ENCODE data around the gene MAVS.
"Not testable (repeated sequence)": the region's sequence is repeated elsewhere in the genome, so short reads cannot be mapped to it uniquely, and the experiment has no call there.

The MAVS gene

GRCh38 chr20:3825526-3825925 lies 21.1 kb upstream of the MAVS start:
- Histone ChIP-seq H2AFZ (ENCODE audit: low read depth, low read length) (no peak overlapping the region), H3K36me3 (ENCODE audit: insufficient read depth, low read length) (peaks cover 48% of the 10 kb centered on the region), H3K79me2 (ENCODE audit: insufficient read depth, low read length) (peaks cover 15% of the 10 kb centered on the region), H3K4me2 (ENCODE audit: insufficient read depth, low read length) (no peak overlapping the region), H3K27ac (ENCODE audit: low read length) (no peak overlapping the region), H3K4me1 (ENCODE audit: insufficient read depth, low read length) (peaks cover 12% of the 10 kb centered on the region), H3K9me3 (ENCODE audit: insufficient read depth, low read length, severe bottlenecking) (no peaks in the 10 kb centered on the region), H4K20me1 (ENCODE audit: insufficient read depth, low read length) (no peaks in the 10 kb centered on the region), H3K27me3 (ENCODE audit: insufficient read depth, low read length, poor library complexity) (no peaks in the 10 kb centered on the region), H3K9ac (ENCODE audit: low read depth, low read length) (no peak overlapping the region), H3K4me3 (ENCODE audit: low read depth in 1 of 2, low read length in 2 of 2) (no peak overlapping the region)
- no peak for TF ChIP-seq EZH2 (IDR thresholded peaks at IDR 0.05; ENCODE audit: borderline replicate concordance, low read depth, low read length, severe bottlenecking)
- TF ChIP-seq CTCF (IDR thresholded peaks at IDR 0.05; ENCODE audit: borderline replicate concordance, extremely low read depth, low read length, poor library complexity, severe bottlenecking) = no peak
- ATAC-seq (ENCODE audit: insufficient read depth, low read depth) (no peak), DNase-seq (no peak)

GRCh38 chr20:3826420-3826819 lies 20.2 kb upstream of the MAVS start:
- H3K4me2 ChIP-seq (ENCODE audit: insufficient read depth, low read length) = no peak overlapping the region
- H3K27ac ChIP-seq (ENCODE audit: low read length) = no peak overlapping the region
- H2AFZ ChIP-seq (ENCODE audit: low read depth, low read length) = no peak overlapping the region
- H3K4me1 ChIP-seq (ENCODE audit: insufficient read depth, low read length) = peaks cover 7% of the 10 kb centered on the region
- no peak overlapping the region for H3K9ac ChIP-seq (ENCODE audit: low read depth, low read length)
- ATAC-seq (ENCODE audit: insufficient read depth, low read depth) = no peak
- TF ChIP-seq EZH2 (IDR thresholded peaks at IDR 0.05; ENCODE audit: borderline replicate concordance, low read depth, low read length, severe bottlenecking) = no peak
- no peak for TF ChIP-seq CTCF (IDR thresholded peaks at IDR 0.05; ENCODE audit: borderline replicate concordance, extremely low read depth, low read length, poor library complexity, severe bottlenecking)
- no peaks in the 10 kb centered on the region for H3K9me3 ChIP-seq (ENCODE audit: insufficient read depth, low read length, severe bottlenecking)
- DNase-seq = no peak
- H3K79me2 ChIP-seq (ENCODE audit: insufficient read depth, low read length) = peaks cover 7% of the 10 kb centered on the region
- H4K20me1 ChIP-seq (ENCODE audit: insufficient read depth, low read length) = no peaks in the 10 kb centered on the region
- peaks cover 48% of the 10 kb centered on the region for H3K36me3 ChIP-seq (ENCODE audit: insufficient read depth, low read length)
- H3K4me3 ChIP-seq (ENCODE audit: low read depth in 1 of 2, low read length in 2 of 2) = no peak overlapping the region
- no peaks in the 10 kb centered on the region for H3K27me3 ChIP-seq (ENCODE audit: insufficient read depth, low read length, poor library complexity)

DNA sequence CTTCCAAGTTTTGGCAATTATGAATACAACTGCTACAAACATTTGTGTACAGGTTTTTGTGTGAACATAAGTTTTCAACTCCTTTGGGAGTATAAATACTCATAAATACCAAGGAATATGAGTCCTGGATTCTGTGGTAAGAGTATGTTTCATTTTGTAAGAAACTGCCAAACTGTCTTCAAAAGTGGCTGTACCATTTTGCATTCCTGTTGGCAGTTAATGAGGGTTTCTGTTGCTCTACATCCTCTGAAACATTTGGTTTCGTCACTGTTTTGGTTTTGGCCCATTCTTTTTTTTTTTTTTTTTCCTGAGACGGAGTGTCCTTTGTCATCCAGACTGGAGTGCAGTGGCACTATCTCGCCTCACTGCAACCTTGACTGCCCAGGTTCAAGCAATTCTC lies 17.8 kb upstream of the MAVS start:
- Histone ChIP-seq H3K9me3 (ENCODE audit: insufficient read depth, low read length, severe bottlenecking) (no peaks in the 10 kb centered on the region), H4K20me1 (ENCODE audit: insufficient read depth, low read length) (no peaks in the 10 kb centered on the region), H3K79me2 (ENCODE audit: insufficient read depth, low read length) (no peaks in the 10 kb centered on the region), H2AFZ (ENCODE audit: low read depth, low read length) (no peak overlapping the region), H3K4me1 (ENCODE audit: insufficient read depth, low read length) (no peaks in the 10 kb centered on the region), H3K4me2 (ENCODE audit: insufficient read depth, low read length) (no peak overlapping the region), H3K27ac (ENCODE audit: low read length) (no peak overlapping the region), H3K9ac (ENCODE audit: low read depth, low read length) (no peak overlapping the region), H3K27me3 (ENCODE audit: insufficient read depth, low read length, poor library complexity) (no peaks in the 10 kb centered on the region), H3K4me3 (ENCODE audit: low read depth in 1 of 2, low read length in 2 of 2) (no peak overlapping the region), H3K36me3 (ENCODE audit: insufficient read depth, low read length) (peaks cover 31% of the 10 kb centered on the region)
- TF ChIP-seq CTCF (IDR thresholded peaks at IDR 0.05; ENCODE audit: borderline replicate concordance, extremely low read depth, low read length, poor library complexity, severe bottlenecking) (no peak), EZH2 (IDR thresholded peaks at IDR 0.05; ENCODE audit: borderline replicate concordance, low read depth, low read length, severe bottlenecking) (no peak)
- ATAC-seq (ENCODE audit: insufficient read depth, low read depth) (no peak), DNase-seq (no peak)

GRCh38 chr20:3829891-3830290 lies 16.7 kb upstream of the MAVS start:
- H3K4me1 ChIP-seq (ENCODE audit: insufficient read depth, low read length); DNase-seq; H3K27me3 ChIP-seq (ENCODE audit: insufficient read depth, low read length, poor library complexity); H3K79me2 ChIP-seq (ENCODE audit: insufficient read depth, low read length); ATAC-seq (ENCODE audit: insufficient read depth, low read depth); H4K20me1 ChIP-seq (ENCODE audit: insufficient read depth, low read length); H3K9ac ChIP-seq (ENCODE audit: low read depth, low read length); H3K4me2 ChIP-seq (ENCODE audit: insufficient read depth, low read length); H3K9me3 ChIP-seq (ENCODE audit: insufficient read depth, low read length, severe bottlenecking); H3K27ac ChIP-seq (ENCODE audit: low read length); H3K4me3 ChIP-seq (ENCODE audit: low read depth in 1 of 2, low read length in 2 of 2); H2AFZ ChIP-seq (ENCODE audit: low read depth, low read length): not testable (repeated sequence)
- peaks cover 20% of the 10 kb centered on the region for H3K36me3 ChIP-seq (ENCODE audit: insufficient read depth, low read length)

Measured in DND-41 (cell line).